A549 (cell line): Measurements from ENCODE around the gene EDARADD.

ENCODE experiments used
- FOSL2 ChIP-seq, 2 experiments: fragments of 450-650 bp in 1 of 2; fragments of >200 bp in 1 of 2; sonication (Bioruptor Twin) in 1 of 2; formaldehyde crosslinking; IDR thresholded peaks; 2 replicates each; pipeline versions ENCODE4 v1.5.0 to v1.6.1; 2016 to 2020; ENCODE audit warnings: mild to moderate bottlenecking in 1 of 2, moderate library complexity in 1 of 2
- HDAC2 ChIP-seq: fragments of 200-600 bp; sonication (generic); IDR thresholded peaks from 2 replicates; pipeline ENCODE4 v1.6.1; 2016
- KDM5A ChIP-seq: fragments of 200-600 bp; sonication (generic); IDR thresholded peaks from 2 replicates; pipeline ENCODE4 v1.6.1; 2016; ENCODE audit warnings: antibody characterized with exemption, mild to moderate bottlenecking
- POLR2A ChIP-seq: IDR thresholded peaks from 2 replicates; pipeline ENCODE4 v1.6.1; 2012; ENCODE audit warnings: mild to moderate bottlenecking, low read length
- RNF2 ChIP-seq: fragments of 200-600 bp; sonication (generic); IDR thresholded peaks from 2 replicates; pipeline ENCODE4 v1.6.1; 2016; ENCODE audit warnings: low read depth, mild to moderate bottlenecking, antibody characterized with exemption, moderate library complexity, borderline replicate concordance
- TP53 ChIP-seq: fragments of 250-450 bp; sonication (Bioruptor Pico); IDR thresholded peaks from 2 replicates; pipeline ENCODE4 v1.5.0; 2021; ENCODE audit warnings: mild to moderate bottlenecking, moderate library complexity
- TF ChIP-seq, protein P1 (sequence below): fragments of >200 bp; sonication (Bioruptor Twin); formaldehyde crosslinking; IDR thresholded peaks from 3 replicates; pipeline ENCODE4 v1.5.1; 2016
- TF ChIP-seq, protein P2 (sequence below): fragments of >200 bp; sonication (Bioruptor Twin); formaldehyde crosslinking; IDR thresholded peaks from 3 replicates; pipeline ENCODE4 v1.6.1; 2016
- TF ChIP-seq, protein P3 (sequence below): fragments of 200-600 bp; sonication (generic); IDR thresholded peaks from 2 replicates; pipeline ENCODE4 v1.6.1; 2016; ENCODE audit warnings: antibody characterized with exemption, mild to moderate bottlenecking, moderate library complexity

DNA sequence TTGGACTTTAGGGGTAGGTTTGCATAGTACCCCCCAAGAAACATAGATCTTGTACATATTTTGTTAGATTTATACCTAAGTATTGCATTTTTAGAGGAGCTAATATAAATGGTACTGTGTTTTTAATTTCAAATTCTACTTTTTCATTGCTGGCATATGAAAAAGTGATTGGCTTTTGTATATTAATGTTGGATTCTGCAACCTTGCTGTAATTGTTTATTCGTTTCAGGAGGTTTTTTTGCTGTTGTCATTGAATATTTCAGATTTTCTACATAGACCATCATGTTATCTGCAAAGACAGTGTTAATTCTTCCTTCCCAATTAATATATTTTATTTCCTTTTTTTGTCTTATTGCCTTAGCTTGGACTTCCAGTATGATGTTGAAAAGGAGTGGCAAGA, 23.0 kb upstream of the EDARADD start:
- TF ChIP-seq, protein P1, sequence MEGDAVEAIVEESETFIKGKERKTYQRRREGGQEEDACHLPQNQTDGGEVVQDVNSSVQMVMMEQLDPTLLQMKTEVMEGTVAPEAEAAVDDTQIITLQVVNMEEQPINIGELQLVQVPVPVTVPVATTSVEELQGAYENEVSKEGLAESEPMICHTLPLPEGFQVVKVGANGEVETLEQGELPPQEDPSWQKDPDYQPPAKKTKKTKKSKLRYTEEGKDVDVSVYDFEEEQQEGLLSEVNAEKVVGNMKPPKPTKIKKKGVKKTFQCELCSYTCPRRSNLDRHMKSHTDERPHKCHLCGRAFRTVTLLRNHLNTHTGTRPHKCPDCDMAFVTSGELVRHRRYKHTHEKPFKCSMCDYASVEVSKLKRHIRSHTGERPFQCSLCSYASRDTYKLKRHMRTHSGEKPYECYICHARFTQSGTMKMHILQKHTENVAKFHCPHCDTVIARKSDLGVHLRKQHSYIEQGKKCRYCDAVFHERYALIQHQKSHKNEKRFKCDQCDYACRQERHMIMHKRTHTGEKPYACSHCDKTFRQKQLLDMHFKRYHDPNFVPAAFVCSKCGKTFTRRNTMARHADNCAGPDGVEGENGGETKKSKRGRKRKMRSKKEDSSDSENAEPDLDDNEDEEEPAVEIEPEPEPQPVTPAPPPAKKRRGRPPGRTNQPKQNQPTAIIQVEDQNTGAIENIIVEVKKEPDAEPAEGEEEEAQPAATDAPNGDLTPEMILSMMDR = no peak
- no peak for TF ChIP-seq KDM5A
- TF ChIP-seq FOSL2 (IDR thresholded peaks at IDR 0.05) = no peak
- no peak for TF ChIP-seq FOSL2 (CRISPR knock-in tag; IDR thresholded peaks at IDR 0.05)
- no peak for TF ChIP-seq HDAC2
- no peak for TF ChIP-seq POLR2A
- TF ChIP-seq RNF2 = no peak
- TF ChIP-seq, protein P2, sequence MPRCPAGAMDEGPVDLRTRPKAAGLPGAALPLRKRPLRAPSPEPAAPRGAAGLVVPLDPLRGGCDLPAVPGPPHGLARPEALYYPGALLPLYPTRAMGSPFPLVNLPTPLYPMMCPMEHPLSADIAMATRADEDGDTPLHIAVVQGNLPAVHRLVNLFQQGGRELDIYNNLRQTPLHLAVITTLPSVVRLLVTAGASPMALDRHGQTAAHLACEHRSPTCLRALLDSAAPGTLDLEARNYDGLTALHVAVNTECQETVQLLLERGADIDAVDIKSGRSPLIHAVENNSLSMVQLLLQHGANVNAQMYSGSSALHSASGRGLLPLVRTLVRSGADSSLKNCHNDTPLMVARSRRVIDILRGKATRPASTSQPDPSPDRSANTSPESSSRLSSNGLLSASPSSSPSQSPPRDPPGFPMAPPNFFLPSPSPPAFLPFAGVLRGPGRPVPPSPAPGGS = no peak
- TF ChIP-seq TP53 = no peak
- TF ChIP-seq, protein P3, sequence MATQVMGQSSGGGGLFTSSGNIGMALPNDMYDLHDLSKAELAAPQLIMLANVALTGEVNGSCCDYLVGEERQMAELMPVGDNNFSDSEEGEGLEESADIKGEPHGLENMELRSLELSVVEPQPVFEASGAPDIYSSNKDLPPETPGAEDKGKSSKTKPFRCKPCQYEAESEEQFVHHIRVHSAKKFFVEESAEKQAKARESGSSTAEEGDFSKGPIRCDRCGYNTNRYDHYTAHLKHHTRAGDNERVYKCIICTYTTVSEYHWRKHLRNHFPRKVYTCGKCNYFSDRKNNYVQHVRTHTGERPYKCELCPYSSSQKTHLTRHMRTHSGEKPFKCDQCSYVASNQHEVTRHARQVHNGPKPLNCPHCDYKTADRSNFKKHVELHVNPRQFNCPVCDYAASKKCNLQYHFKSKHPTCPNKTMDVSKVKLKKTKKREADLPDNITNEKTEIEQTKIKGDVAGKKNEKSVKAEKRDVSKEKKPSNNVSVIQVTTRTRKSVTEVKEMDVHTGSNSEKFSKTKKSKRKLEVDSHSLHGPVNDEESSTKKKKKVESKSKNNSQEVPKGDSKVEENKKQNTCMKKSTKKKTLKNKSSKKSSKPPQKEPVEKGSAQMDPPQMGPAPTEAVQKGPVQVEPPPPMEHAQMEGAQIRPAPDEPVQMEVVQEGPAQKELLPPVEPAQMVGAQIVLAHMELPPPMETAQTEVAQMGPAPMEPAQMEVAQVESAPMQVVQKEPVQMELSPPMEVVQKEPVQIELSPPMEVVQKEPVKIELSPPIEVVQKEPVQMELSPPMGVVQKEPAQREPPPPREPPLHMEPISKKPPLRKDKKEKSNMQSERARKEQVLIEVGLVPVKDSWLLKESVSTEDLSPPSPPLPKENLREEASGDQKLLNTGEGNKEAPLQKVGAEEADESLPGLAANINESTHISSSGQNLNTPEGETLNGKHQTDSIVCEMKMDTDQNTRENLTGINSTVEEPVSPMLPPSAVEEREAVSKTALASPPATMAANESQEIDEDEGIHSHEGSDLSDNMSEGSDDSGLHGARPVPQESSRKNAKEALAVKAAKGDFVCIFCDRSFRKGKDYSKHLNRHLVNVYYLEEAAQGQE = no peak
